HEK293 (cell line): ENCODE measurements around the gene PASK.

Experiments used
- CTCF ChIA-PET: fragments of 350-600 bp; formaldehyde crosslinking; extraction: SDS; loops from one replicate; lab custom pipeline; 2021; ENCODE audit warnings: antibody characterized with exemption; lab: Yijun Ruan, JAX
- POLR2A ChIA-PET: fragments of 300-600 bp; formaldehyde crosslinking; extraction: SDS; loops from one replicate; lab custom pipeline; 2020; ENCODE audit warnings: antibody characterized with exemption, inconsistent platforms; lab: Yijun Ruan, JAX
- H3K27ac ChIP-seq: fragments of 200-500 bp; sonication (Bioruptor generic); 2 replicates; pipeline ENCODE4 v1.5.1; 2014; ENCODE audit warnings: low read depth, low read length, control low read depth, inconsistent platforms; ENCODE audit errors: extremely low read depth
- H3K36me3 ChIP-seq, 2 experiments: fragments of 200-500 bp in 1 of 2; sonication (Bioruptor generic) in 1 of 2; 1 replicate in 1 of 2; 2 replicates in 1 of 2; pipeline ENCODE4 v1.5.1; 2014 to 2017; ENCODE audit warnings: inconsistent platforms in 2 of 2, low read length in 2 of 2; ENCODE audit not compliant: control insufficient read depth in 2 of 2, insufficient read depth in 1 of 2
- H3K4me1 ChIP-seq: fragments of 200-500 bp; sonication (Bioruptor generic); 2 replicates; pipeline ENCODE4 v1.5.1; 2014; ENCODE audit warnings: mild to moderate bottlenecking, low read length, inconsistent platforms; ENCODE audit not compliant: control insufficient read depth, insufficient read depth
- H3K4me3 ChIP-seq: 2 replicates; pipeline ENCODE4 v1.5.1; 2011; ENCODE audit warnings: low read depth, mild to moderate bottlenecking, control low read depth, low read length, moderate library complexity
- H3K9me3 ChIP-seq: fragments of 200-500 bp; sonication (Bioruptor generic); 2 replicates; pipeline ENCODE4 v1.5.1; 2014; ENCODE audit warnings: low read depth, low read length, inconsistent platforms; ENCODE audit not compliant: control insufficient read depth, insufficient read depth
- BCL11B ChIP-seq: fragments of 450-650 bp; formaldehyde crosslinking; IDR thresholded peaks from 2 replicates; pipeline ENCODE4 v1.5.1; 2016; ENCODE audit warnings: low read depth, missing biosample characterization, missing genetic modification characterization
- KLF1 ChIP-seq: fragments of 450-650 bp; formaldehyde crosslinking; IDR thresholded peaks from 2 replicates; pipeline ENCODE4 v1.5.1; 2016; ENCODE audit warnings: missing biosample characterization, missing genetic modification characterization
- PRDM1 ChIP-seq: fragments of 450-650 bp; formaldehyde crosslinking; IDR thresholded peaks from 2 replicates; pipeline ENCODE4; 2016; ENCODE audit warnings: missing biosample characterization, missing genetic modification characterization
- SETDB1 ChIP-seq: IDR thresholded peaks from one replicate; pipeline ENCODE4 v1.6.1; 2017; ENCODE audit warnings: mild to moderate bottlenecking, low read length, moderate library complexity, mixed read lengths; ENCODE audit not compliant: insufficient read length
- SP2 ChIP-seq: fragments of 450-650 bp; formaldehyde crosslinking; IDR thresholded peaks from 2 replicates; pipeline ENCODE4 v1.5.1; 2016; ENCODE audit warnings: missing biosample characterization, missing genetic modification characterization
- YY2 ChIP-seq: fragments of 450-650 bp; formaldehyde crosslinking; IDR thresholded peaks from 2 replicates; pipeline ENCODE4 v1.5.1; 2016; ENCODE audit warnings: missing biosample characterization, missing genetic modification characterization
- ZBTB20 ChIP-seq: fragments of 450-650 bp; formaldehyde crosslinking; IDR thresholded peaks from 2 replicates; pipeline ENCODE4 v1.5.1; 2016; ENCODE audit warnings: missing biosample characterization, missing genetic modification characterization
- ZBTB48 ChIP-seq: fragments of 450-650 bp; formaldehyde crosslinking; IDR thresholded peaks from 2 replicates; pipeline ENCODE4 v1.5.1; 2016; ENCODE audit warnings: missing biosample characterization, missing genetic modification characterization
- ZBTB49 ChIP-seq: fragments of 450-650 bp; formaldehyde crosslinking; IDR thresholded peaks from 2 replicates; pipeline ENCODE4 v1.5.1; 2016; ENCODE audit warnings: missing biosample characterization, missing genetic modification characterization, low read depth
- ZFHX2 ChIP-seq: fragments of 450-650 bp; formaldehyde crosslinking; conservative IDR thresholded peaks from 2 replicates; pipeline ENCODE4 v1.5.1; 2016; ENCODE audit warnings: missing biosample characterization, missing genetic modification characterization
- ZNF274 ChIP-seq, 2 experiments: fragments of 200-500 bp in 1 of 2; fragments of 450-650 bp in 1 of 2; sonication (Bioruptor generic) in 1 of 2; formaldehyde crosslinking in 1 of 2; IDR thresholded peaks; 2 replicates each; pipeline versions ENCODE4 v1.5.1 to v1.6.1; 2014 to 2016; ENCODE audit warnings: borderline replicate concordance in 1 of 2, inconsistent platforms in 1 of 2, low read length in 1 of 2, missing biosample characterization in 1 of 2, missing genetic modification characterization in 1 of 2
- ZNF335 ChIP-seq: fragments of 450-650 bp; formaldehyde crosslinking; conservative IDR thresholded peaks from 2 replicates; pipeline ENCODE4 v1.5.1; 2016; ENCODE audit warnings: missing biosample characterization, missing genetic modification characterization
- ZNF341 ChIP-seq: fragments of 450-650 bp; formaldehyde crosslinking; IDR thresholded peaks from 2 replicates; pipeline ENCODE4; 2016; ENCODE audit warnings: low read depth, missing biosample characterization, missing genetic modification characterization
- ZNF366 ChIP-seq: fragments of 450-650 bp; formaldehyde crosslinking; conservative IDR thresholded peaks from 2 replicates; pipeline ENCODE4 v1.5.1; 2016; ENCODE audit warnings: missing biosample characterization, missing genetic modification characterization
- ZNF391 ChIP-seq: fragments of 450-650 bp; formaldehyde crosslinking; IDR thresholded peaks from 2 replicates; pipeline ENCODE4 v1.5.1; 2016; ENCODE audit warnings: low read depth, missing biosample characterization, missing genetic modification characterization, borderline replicate concordance
- ZNF404 ChIP-seq: fragments of 450-650 bp; formaldehyde crosslinking; IDR thresholded peaks from 2 replicates; pipeline ENCODE4 v1.5.1; 2017; ENCODE audit warnings: missing biosample characterization, missing genetic modification characterization
- ZNF521 ChIP-seq: fragments of 450-650 bp; formaldehyde crosslinking; IDR thresholded peaks from 2 replicates; pipeline ENCODE4 v1.5.1; 2017; ENCODE audit warnings: missing biosample characterization, mild to moderate bottlenecking, missing genetic modification characterization
- ZNF560 ChIP-seq: fragments of 450-650 bp; formaldehyde crosslinking; IDR thresholded peaks from 2 replicates; pipeline ENCODE4 v1.5.1; 2017; ENCODE audit warnings: missing biosample characterization, missing genetic modification characterization, borderline replicate concordance
- ZNF610 ChIP-seq: fragments of 450-650 bp; formaldehyde crosslinking; IDR thresholded peaks from 2 replicates; pipeline ENCODE4 v1.5.1; 2016; ENCODE audit warnings: missing biosample characterization, missing genetic modification characterization, borderline replicate concordance
- ZNF660 ChIP-seq: fragments of 450-650 bp; IDR thresholded peaks from 2 replicates; pipeline ENCODE4 v1.5.1; 2018; ENCODE audit warnings: missing biosample characterization, mild to moderate bottlenecking, missing genetic modification characterization
- ZNF692 ChIP-seq: fragments of 450-650 bp; formaldehyde crosslinking; IDR thresholded peaks from 2 replicates; pipeline ENCODE4 v1.5.1; 2016; ENCODE audit warnings: missing biosample characterization, missing genetic modification characterization
- ZNF701 ChIP-seq: fragments of 450-650 bp; formaldehyde crosslinking; IDR thresholded peaks from 2 replicates; pipeline ENCODE4 v1.5.1; 2016; ENCODE audit warnings: missing biosample characterization, missing genetic modification characterization
- ZNF843 ChIP-seq: fragments of 450-650 bp; formaldehyde crosslinking; IDR thresholded peaks from 2 replicates; pipeline ENCODE4 v1.5.1; 2016; ENCODE audit warnings: missing biosample characterization, missing genetic modification characterization
- ZSCAN5A ChIP-seq: fragments of 450-650 bp; formaldehyde crosslinking; IDR thresholded peaks from 2 replicates; pipeline ENCODE4 v1.5.1; 2016; ENCODE audit warnings: missing biosample characterization, missing genetic modification characterization

Gene PASK

GRCh38 chr2:241189093-241189855 is 40.0 kb upstream of the PASK start:
- CTCF ChIA-PET, result no interaction called here
- H3K27ac ChIP-seq, result no peak overlapping the region

GRCh38 chr2:241188361-241189092 is 39.3 kb upstream of the PASK start, which contains the start of gene ANO7:
ANO7 (plus strand) TSS chr2:241188677; CDS start chr2:241190064, 1,387 bp downstream.
- ChIA-PET POLR2A (no interaction called here), CTCF (no interaction called here)
- H3K36me3 ChIP-seq, result peaks cover 0 to 2% of the 10 kb centered on the region in 2 experiments; a peak in 2 of 3 replicates
- TF ChIP-seq ZNF341 (tag by site-specific recombination), result peak; percentile 80
- 0 out of 2 replicates have a peak, but pooled peaks have one; percentile 18 for TF ChIP-seq SP2
- TF ChIP-seq SETDB1, result no peak
- TF ChIP-seq KLF1 (tag by site-specific recombination), result peak; percentile 81
- no peaks in the 10 kb centered on the region for H3K4me1 ChIP-seq
- H3K9me3 ChIP-seq, result no peaks in the 10 kb centered on the region
- H3K27ac ChIP-seq, result no peak within 1 kb of the TSS
- H3K4me3 ChIP-seq, result no peak within 1 kb of the TSS

More at GRCh38 chr2:241189093-241189855, 40.0 kb upstream of the PASK start:
- no peak for TF ChIP-seq ZNF701 (tag by site-specific recombination)
- TF ChIP-seq ZNF610 (tag by site-specific recombination), result no peak
- no peak for TF ChIP-seq ZSCAN5A (tag by site-specific recombination)
- no peak for TF ChIP-seq ZNF404 (tag by site-specific recombination)
- TF ChIP-seq ZNF391 (tag by site-specific recombination), result no peak
- no peak for TF ChIP-seq ZNF274 (IDR thresholded peaks at IDR 0.05; ENCODE audit: low read length)
- no peak for TF ChIP-seq ZNF274 (tag by site-specific recombination; IDR thresholded peaks at IDR 0.05; ENCODE audit: borderline replicate concordance)
- no peak for TF ChIP-seq SP2
- no peak for TF ChIP-seq BCL11B (tag by site-specific recombination)
- TF ChIP-seq, all 188 proteins: peak for 0
- no peaks in the 10 kb centered on the region for H3K9me3 ChIP-seq
- H3K36me3 ChIP-seq, result no peaks in the 10 kb centered on the region; a peak in 1 of 3 replicates
- POLR2A ChIA-PET, result no interaction called here
- no peaks in the 10 kb centered on the region for H3K4me1 ChIP-seq
- H3K4me3 ChIP-seq, result no peak overlapping the region

DNA sequence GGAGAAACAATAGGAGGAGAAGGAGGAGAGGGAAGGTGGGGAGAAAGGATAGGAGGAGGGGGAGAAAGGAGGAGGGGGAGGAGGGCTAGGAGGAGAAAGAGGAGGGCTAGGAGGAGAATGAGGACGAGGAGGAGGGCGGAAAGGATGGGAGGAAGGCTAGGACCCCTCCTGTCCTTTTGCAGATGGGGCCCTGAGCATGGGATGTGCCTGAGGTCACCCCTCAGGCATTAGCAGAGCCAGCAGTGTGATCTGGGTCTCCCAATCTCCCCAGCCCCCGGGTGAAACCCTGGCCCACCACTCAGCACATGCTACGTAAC is 38.6 kb upstream of the PASK start:
- no peak overlapping the region for H3K27ac ChIP-seq
- no peaks in the 10 kb centered on the region for H3K4me1 ChIP-seq
- H3K36me3 ChIP-seq, result peaks cover 0 to 7% of the 10 kb centered on the region in 2 experiments; a peak in 2 of 3 replicates
- no peak overlapping the region for H3K4me3 ChIP-seq
- ChIA-PET POLR2A (no interaction called here), CTCF (no interaction called here)
- H3K9me3 ChIP-seq, result no peaks in the 10 kb centered on the region
- TF ChIP-seq ZNF692 (tag by site-specific recombination) (no peak), ZNF560 (no peak), PRDM1 (tag by site-specific recombination) (peak; percentile 74), ZBTB20 (tag by site-specific recombination) (no peak), ZFHX2 (0 out of 2 replicates have a peak, but pooled peaks have one; percentile 19), ZNF843 (tag by site-specific recombination) (no peak), ZBTB48 (tag by site-specific recombination) (no peak), ZBTB49 (tag by site-specific recombination) (no peak), ZNF366 (tag by site-specific recombination) (peak; percentile 45; the same call in 1 of the 2 replicates), ZNF521 (tag by site-specific recombination) (no peak), ZNF335 (tag by site-specific recombination) (peak; percentile 30), ZNF660 (no peak), YY2 (tag by site-specific recombination) (no peak)
